SK-MEL-5 (cell line): ENCODE data around the gene BICRAL. TPM values are rescaled to one million over a fixed set of nuclear protein-coding genes. Genes with fewer than 3 reads are reported as not detected.

ENCODE experiments used
- DNase-seq: peaks from one replicate; pipeline ENCODE4 v3.0.0-alpha.2; 2016; ENCODE audit warnings: low read depth, low spot score
- in situ Hi-C: cut with HindIII; loops from 2 replicates; pipeline ENCODE4 v1.10.0; 2016; ENCODE audit warnings: low sequenced_read_pairs, high pct_unique_total_duplicates, low pct_unique_long_range_greater_than_20kb
- total RNA-seq: library from RNA; depleted of rRNA; stranded (reverse); fragments of >200 nt; shearing (Covaris generic); gene quantifications from 2 replicates; pipeline ENCODE4 v1.2.3, GENCODE V29; 2014; rRNA removed

Gene BICRAL
- total RNA-seq, 1 experiment from 2014 or later, result 5.2 TPM

GRCh38 chr6:42904467-42904866 lies 122.6 kb downstream of the BICRAL start:
- in situ Hi-C loops, result no loop called here
- DNase-seq, result no peak

- no peak for DNase-seq
- in situ Hi-C loops, result no loop called here
Measured at GRCh38 chr6:42907336-42907735, 125.5 kb downstream of the BICRAL start.

DNA sequence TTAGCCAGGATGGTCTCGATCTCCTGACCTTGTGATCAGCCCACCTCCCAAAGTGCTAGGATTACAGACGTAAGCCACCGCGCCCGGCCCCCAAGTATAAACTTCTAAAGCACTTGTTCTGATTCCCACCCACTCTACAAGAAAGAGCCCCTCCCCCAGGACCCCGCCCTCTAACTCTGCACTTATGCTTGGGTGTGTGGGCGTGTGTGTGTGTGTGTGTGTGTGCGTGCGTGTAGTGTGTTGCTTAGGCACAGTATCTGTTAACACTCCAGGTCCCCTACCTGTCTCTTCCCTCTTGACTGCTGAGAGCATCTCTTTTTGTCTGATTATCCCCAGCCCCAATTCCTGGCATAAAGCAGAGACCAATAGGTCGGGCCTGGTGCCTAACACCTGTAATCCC lies 128.0 kb downstream of the BICRAL start:
- no peak for DNase-seq

GRCh38 chr6:42911171-42912021 lies 129.5 kb downstream of the BICRAL start:
- in situ Hi-C loops, result no loop called here
- no peak for DNase-seq

More for the DNA sequence above, 128.0 kb downstream of the BICRAL start:
- in situ Hi-C loops, result no loop called here

- no peak for DNase-seq
- in situ Hi-C loops, result no loop called here
Measured at GRCh38 chr6:42914546-42914945, 132.7 kb downstream of the BICRAL start.

GRCh38 chr6:42915732-42916131 lies 133.9 kb downstream of the BICRAL start, which contains the start of gene PTCRA:
Gene PTCRA (plus strand): TSS chr6:42916053. CDS start chr6:42916070, 17 bp downstream.
- DNase-seq, result no peak
- in situ Hi-C loops, result no loop called here

- DNase-seq, result no peak
- in situ Hi-C loops, result no loop called here
Measured at GRCh38 chr6:42916288-42916687, 134.4 kb downstream of the BICRAL start.

Other genes starting within 250 kb of the BICRAL start
- gene UBR2, start 218.0 kb upstream of the BICRAL start, total RNA-seq, result 17.9 and 19.9 TPM in 2 replicates
- not detected in 2 replicates for gene PRPH2, start 59.5 kb upstream of the BICRAL start, total RNA-seq
- gene TBCC, start 35.9 kb upstream of the BICRAL start, total RNA-seq, result 35.2 and 37.9 TPM in 2 replicates
- 110 and 112 TPM in 2 replicates for gene RPL7L1, start 97.6 kb downstream of the BICRAL start, total RNA-seq
- gene PTCRA, start 134.0 kb downstream of the BICRAL start, total RNA-seq, result 6.2 and 9.7 TPM in 2 replicates
- gene CNPY3, start 147.4 kb downstream of the BICRAL start, total RNA-seq, result 38.6 and 40.1 TPM in 2 replicates
- gene GNMT, start 178.7 kb downstream of the BICRAL start, total RNA-seq, result 0.34 TPM in 1 of 2 replicates, not detected in the other
- gene PEX6, start 197.1 kb downstream of the BICRAL start, total RNA-seq, result 15.2 and 18.4 TPM in 2 replicates
- gene PPP2R5D, start 202.5 kb downstream of the BICRAL start, total RNA-seq, result 37.3 and 39.1 TPM in 2 replicates
- 66.6 and 79.1 TPM in 2 replicates for gene MEA1, start 231.9 kb downstream of the BICRAL start, total RNA-seq
- gene KLHDC3, start 232.2 kb downstream of the BICRAL start, total RNA-seq, result 61.6 and 67.9 TPM in 2 replicates
- gene RRP36, start 239.6 kb downstream of the BICRAL start, total RNA-seq, result 81.9 and 89.9 TPM in 2 replicates